GM21447 (cell line): Measurements from ENCODE around the gene ITGA11.

Source experiments
- ATAC-seq: cut with Tn5 transposase; IDR thresholded peaks from one replicate; pipeline ENCODE4 v1.9.1; 2021; ENCODE audit not compliant: unreplicated experiment

Gene ITGA11

DNA sequence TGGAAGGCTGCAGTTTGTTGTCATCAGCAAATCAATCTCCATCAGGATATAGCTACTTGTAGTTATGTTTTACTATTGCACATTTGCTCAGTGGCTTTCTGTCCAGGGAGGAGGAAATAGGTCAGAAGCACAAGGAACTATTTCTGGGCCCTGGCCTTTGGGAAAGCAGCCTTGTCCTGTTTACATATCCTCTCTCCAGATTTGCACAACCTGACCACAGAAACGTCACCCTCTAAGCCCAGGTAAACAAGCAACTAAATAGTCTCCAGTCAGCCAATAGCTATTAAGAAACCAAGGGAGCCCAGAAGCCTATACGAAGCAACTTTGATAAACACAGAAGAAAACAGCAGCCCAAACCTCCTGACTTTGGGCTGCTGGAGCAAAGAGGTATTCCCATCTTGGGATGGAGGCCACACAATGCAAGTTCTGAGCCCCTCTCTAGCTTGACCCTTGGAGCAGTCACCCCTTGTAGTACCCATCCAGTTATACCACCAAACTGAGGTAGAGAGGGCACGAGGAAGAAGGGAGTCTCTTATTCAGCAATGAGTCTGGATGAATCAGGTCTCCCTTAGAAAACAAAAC lies 156.7 kb downstream of the ITGA11 start:
- no peak for ATAC-seq

DNA sequence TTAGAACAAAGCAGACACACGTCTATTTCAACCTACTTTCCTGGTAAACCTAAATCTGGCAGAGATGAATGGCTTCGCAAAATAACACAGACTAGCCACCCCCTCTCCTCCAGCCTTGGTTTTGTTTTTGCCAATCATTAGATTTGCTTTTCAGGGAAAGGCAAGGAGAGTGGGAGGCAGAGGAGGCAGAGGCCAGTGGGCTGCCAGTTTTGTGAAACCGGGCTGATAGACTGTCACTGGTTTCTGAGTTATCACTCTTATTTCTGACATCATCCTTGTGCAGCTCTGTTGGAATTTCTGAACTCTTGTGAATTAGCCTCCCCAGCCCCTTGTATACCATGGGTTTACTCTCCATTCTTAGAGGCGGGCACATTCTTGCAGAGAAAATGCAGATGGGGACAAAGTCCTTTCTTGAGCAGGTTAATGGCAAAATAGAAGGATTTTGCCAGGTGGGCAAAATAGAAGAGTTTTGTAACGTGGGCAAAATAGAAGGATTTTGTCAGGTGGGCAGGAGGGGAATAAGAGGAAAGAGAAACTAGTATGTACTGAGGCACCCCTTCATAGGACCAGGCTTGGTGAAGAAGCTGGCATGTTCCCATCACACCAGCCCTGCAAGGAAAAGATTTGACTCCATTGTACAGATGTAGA lies 157.6 kb downstream of the ITGA11 start:
- ATAC-seq: no peak

DNA sequence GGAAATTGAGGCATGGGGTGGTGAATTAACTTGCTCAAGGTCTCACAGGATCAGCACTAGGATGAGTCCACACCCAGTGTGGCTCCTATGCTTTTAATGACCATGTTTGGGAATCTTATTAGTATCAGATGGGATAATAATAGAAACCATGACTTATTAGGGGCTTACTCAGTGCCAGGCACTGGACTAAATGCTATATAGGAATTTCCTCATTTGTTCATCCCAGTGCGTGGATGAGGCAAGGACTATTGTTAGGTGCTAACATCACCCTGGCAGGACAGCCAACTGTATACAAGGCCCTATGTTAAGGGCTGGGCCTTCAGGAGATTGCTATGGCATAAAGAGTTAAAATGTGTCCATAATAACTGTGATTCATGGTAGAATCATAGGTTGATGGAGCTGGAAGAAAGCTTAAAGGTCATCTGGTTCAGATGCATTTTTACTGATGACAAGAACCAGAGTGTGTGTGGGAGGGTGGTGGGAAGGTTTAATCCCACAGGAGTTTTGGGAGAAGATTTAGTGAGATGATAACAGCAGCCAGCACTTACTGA lies 159.2 kb downstream of the ITGA11 start:
- no peak for ATAC-seq

DNA sequence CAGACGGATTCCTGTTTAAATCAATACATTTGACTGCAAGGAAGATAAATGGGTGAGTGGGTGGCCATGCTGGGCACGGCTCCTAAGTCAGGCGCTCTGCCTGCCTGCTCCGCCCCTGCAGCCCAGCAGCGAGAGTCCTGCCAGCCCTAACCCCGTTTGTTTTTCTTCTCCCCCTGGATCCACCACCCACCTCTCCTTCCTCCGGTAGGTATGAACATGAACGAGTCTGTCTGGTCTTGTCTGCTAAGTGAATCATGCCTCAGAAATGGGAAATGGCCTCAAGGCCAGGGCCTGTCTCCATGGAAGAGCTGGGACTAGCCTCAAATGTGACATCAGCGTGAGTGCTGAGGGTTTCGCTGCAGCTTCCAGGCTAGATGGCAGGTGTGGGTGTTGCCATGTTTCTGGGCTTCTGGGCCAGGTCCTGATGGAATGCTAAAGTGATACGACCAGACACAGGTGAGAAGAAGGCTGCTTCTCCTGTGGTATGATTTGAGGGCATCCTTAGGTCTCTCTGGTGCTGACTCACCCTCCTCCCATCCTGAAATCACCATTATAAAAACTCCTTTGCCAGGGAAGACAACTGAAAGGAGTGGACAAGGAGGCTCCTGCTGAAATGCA lies 160.0 kb downstream of the ITGA11 start:
- ATAC-seq: no peak

DNA sequence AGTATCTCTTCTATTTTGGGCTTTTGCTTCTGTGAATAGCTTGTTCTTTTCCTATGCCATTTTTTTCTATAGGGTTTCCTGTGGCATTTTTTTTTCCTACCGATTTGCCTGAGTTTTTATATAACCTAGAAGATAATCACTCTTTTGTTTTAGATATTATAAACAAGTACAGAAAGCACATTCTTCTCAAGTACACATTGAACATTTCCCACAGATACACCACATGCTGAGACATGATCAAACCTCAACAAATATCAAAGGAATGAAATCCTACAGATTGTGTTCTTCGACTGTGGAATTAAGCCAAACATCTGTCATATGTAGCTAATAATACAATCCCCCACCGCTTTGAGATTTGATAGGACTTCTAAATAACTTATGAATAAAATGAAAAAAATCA lies 163.6 kb downstream of the ITGA11 start:
- no peak for ATAC-seq

DNA sequence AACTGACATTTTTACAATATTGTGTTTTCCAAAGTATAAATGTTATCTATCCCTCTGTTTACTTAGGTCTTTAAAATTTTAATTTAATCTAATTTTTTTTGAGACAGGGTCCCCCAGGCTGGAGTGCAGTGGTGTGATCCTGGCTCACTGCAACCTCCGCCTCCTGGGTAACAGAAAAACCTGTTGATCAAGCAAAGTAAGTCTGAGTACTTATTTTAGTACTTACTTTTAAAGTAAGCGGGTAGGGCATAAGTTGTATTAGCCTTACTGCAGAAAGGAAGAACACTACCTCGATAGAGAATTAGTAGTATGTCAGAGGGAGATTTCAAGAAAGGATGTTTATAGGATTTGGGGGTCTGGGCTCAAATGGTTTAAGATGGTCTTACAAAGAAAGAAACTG lies 166.3 kb downstream of the ITGA11 start:
- ATAC-seq: no peak

DNA sequence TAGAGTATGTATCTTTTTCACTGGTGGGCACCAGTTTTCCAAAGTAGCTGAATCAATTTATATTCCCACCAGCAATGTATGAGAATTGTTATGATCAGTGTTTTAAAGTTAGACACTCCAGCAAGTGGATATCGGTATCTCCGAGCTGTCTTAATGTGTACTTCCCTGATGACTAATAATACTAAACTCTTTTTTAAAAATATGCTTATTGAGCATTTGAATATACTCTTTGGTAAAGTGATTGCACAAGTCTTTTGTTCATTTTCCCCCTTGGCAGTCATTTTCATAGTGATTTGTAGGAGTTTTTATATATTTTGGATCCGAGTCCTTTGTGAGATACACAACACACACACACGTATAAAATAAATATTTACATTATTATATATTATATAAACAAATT lies 166.9 kb downstream of the ITGA11 start:
- no peak for ATAC-seq

DNA sequence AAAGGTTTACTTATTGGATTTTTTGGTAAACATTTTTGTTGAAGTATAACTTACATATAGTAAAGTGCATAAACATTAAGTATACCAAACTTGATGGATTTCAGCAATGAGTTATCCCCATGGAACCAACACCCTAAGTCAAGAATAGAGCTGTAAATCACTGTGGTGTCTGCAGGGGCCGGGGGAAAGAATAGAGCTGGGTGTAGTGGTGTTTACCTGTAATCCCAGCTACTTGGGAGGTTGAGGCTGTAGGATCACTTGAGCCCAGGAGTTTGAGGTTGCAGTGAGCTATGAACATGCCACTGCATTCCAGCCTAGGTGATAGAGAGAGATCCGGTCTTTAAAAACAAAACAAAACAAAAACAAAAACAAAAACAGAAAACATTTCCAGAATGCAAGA lies 167.7 kb downstream of the ITGA11 start:
- no peak for ATAC-seq

DNA sequence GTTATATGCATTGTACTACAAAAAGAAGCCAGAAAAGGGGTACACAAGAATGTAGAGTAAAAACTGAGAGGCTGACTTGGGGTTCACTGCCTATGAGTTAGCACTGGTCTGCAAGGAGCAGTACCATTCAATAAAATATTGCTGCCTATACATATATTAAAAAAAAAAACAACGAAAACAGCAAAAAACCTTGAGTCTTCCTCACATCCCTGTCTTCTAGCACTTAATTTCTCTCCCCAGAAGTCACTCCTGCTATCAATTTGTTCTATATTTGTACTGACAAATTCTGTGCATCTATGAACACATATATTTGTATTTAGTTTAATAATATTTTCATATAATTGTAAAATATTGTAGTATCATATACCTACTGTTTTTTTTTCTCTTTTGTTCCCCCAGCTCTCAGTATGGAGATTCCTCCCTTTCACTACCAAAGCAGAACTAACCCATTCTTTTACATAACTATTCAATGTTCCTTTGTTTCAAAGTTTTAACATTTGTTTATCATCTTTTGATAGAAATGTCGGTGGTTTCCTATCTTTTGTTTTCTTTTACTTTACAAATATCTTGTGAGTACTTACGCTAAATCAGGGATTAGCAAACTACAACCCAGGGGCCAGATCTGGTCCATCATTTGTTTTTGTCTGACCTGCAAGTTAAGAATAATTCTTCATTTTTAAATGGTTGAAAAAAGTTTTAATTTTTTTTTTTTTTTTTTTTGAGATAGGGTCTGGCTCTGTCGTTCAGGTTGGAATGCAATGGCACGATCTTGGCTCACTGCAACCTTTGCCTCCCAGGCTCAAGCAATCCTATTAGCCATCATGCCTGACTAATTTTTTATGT lies 169.2 kb downstream of the ITGA11 start:
- no peak for ATAC-seq

DNA sequence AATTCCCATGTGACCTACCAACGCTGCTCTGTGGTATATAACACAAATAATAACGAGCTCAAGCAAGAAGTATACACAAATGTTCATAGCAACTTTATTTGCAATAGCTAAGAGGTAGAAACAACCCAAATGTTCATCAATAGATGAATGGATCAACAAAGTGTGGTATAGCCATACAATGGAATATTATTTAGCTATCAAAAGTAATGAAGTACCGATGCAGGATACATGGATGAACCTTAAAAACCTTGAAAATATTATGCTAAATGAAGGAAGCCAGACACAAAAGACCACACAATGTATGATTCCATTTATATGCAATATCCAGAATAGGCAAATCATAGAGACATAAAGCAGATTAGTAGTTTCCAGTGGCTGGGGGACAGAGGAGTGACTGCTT lies 170.0 kb downstream of the ITGA11 start:
- no peak for ATAC-seq

DNA sequence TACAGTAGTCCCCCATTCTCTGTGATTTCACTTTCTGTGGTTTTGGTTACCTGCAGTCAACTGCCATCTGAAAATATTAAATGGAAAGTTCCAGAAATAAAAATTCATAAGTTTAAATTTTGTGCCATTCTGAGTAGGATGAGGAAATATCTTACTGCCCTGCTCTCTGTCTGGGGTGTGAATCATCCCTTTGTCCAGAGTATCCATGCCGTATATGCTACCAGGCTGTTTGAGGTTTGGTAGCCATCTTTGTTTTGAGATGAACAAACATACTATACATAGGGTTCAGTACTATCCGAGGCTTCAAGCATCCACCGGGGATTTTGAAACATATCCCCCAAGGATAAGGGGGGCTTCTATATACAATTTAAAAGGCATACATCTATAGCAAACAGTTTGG lies 170.7 kb downstream of the ITGA11 start:
- ATAC-seq: no peak

DNA sequence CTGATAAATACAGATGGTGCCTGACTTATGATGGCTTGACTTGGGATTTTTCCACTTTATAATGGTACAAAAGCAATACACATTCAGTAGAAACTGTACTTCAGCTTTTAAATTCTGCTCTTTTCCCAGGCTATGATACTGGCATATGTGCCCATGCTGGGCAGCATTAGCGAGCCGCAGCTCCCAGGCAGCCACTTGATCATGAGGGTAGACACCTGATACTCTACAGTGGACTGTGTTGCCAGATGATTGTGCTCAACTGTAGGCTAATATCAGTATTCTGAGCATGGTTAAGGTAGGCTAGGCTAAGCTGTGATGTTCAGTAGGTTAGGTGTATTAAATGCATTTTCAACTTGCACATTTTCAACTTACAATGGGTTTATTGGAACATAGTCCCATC lies 172.1 kb downstream of the ITGA11 start:
- ATAC-seq: no peak

DNA sequence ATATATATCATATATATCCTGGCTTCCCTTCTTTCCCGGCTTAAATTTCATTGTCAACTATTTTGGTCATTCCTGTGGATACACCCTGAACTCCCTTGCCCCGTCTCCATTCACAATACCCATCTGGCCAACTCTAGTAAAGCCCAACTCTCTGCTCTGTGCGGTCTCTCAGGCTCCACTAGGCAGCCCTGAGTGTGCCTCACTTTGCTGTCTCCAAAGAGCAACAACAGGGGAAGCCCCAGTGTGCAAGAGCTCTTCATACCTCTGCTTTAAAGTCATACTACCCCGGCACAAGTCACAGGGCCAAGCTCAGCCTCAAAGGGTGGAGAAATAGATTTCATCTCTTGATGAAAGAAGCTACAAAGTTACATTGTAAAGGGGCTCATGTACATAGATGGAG lies 173.3 kb downstream of the ITGA11 start:
- no peak for ATAC-seq

DNA sequence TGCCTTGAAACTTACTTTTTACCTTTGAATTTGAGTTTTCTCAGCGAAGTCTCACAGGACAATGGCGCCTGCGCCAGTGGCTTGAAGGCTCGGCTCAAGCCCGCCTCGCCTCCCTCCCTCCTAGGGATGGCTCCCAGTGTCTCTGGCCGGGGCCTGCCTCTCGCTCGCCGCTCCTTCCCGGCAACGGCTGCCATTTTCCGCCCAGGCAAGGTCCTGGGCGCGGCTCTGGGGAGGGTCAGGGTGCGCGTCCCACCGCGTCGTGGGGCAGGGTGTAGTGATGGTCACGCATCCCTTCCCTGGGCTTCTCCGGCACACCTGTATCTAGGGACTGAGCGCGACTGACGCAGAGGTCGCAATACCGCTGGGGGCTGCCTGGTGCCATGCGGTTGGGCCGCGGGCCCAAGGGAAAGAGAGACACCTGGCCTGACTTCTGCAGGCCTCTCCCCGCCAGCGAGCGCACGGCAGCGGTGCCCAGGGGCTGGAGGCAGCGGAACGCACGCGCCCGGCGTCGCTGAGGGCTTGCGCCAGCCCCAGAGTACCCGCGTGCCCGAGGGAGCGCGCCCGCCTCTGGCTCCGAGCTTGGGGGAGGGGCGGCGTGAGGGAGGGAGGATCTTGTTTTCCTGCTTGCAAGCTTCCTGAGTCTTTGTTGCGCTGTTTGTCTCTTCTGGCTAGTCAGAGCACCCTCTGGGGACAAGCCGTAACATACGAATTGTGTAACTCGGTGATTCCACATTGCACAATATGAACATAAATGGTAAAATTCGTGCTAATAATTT lies 175.1 kb downstream of the ITGA11 start:
- ATAC-seq: no peak

DNA sequence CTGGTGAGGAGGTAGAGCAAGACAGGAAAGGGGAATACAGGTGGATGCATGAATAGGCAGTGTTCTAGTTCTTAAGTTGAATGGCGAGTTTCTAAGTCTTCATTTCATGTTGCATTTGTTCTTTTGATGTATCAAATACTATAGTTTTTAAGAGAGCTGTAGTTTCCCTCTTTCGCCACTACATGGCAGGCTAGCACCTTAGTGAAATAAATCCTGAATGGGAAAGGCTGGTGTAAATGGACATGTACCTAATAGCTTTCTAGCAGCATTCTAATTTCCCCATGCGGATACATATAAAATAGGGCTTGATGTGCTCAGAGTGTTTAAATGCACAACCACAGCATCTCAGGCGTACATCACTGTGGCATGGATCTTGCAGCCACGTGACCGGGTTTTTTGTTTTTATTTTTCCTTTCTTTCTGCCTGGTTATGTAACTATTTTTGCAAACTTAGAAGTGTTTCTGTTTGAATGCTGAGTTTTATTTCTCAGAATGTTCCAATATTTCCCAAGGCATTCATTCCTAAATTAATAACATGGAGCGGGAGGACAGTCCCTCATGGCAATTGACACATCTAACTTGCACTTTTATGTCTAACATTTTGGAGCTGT lies 178.9 kb downstream of the ITGA11 start:
- no peak for ATAC-seq

DNA sequence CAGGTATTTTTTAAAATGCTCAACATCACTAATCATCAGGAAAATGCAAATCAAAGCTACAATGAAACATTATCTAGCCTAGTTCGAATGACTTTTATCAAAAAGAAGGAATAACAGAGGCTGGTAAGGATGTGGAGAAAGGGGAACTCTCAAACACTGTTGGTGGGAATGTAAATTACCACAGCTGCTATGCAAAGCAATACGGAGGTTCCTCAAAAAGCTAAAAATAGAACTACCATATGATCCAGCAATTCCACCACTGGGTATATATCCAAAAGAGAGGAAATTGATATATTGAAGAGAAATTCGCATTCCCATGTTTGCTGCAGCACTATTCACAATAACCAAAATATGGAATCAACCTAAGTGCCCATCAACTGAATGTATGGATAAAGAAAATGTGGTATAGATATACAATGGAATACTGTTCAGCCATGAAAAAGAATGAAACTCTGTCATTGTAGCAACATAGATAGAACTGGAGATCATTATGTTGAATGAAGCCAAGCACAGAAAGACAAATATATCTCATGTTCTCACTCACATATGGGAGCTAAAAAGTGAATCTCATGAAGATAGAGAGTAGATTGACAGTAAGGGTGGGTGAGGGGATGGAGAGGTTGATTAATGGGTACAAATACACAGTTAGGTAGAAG lies 182.8 kb downstream of the ITGA11 start:
- no peak for ATAC-seq
